ENCODE results near the gene AP3B2. TPM values are rescaled to one million over a fixed set of nuclear protein-coding genes. Genes with fewer than 3 reads are reported as not detected.

AP3B2 gene
- total and polyA plus RNA-seq, 2 of the 4 experiments (the other 2 are of a cell fraction) = 0.14 TPM; not detected in 1

GRCh38 chr15:82715003-82715402 lies 5.3 kb upstream of the AP3B2 start:
- no peak overlapping the region for H3K18ac ChIP-seq (ENCODE audit: low read depth, low read length)
- peaks cover 7% of the 10 kb centered on the region; the same call in 1 of the 2 replicates for H3K27me3 ChIP-seq (ENCODE audit: control insufficient read depth, insufficient read depth, low read length)
- BruUV-seq (replicated peaks) = no TSS peak
- no peaks in the 10 kb centered on the region for H3K79me1 ChIP-seq (ENCODE audit: low read depth in 1 of 2, low read length in 2 of 2)
- no peak overlapping the region for H3K56ac ChIP-seq (ENCODE audit: extremely low read depth, insufficient read depth, low read length)
- H2AK9ac ChIP-seq (replicated peaks; ENCODE audit: low read depth, low read length, poor library complexity) = no peak overlapping the region
- H4K20me1 ChIP-seq (ENCODE audit: insufficient read depth, low read length) = no peaks in the 10 kb centered on the region
- ChIA-PET CTCF (interaction anchor here (0.5 kb wide), 1 partner anchor 11 kb away, joined by 7 read pairs; no protein-coding TSS in a partner anchor), POLR2A (ENCODE audit: unreplicated experiment) (no interaction called here)
- no peaks in the 10 kb centered on the region for H3K9me3 ChIP-seq (ENCODE audit: control insufficient read depth, insufficient read depth, low read length)
- no peak overlapping the region for H3K4ac ChIP-seq (ENCODE audit: low read depth, low read length)
- H2BK5ac ChIP-seq (ENCODE audit: low read depth, low read length, poor library complexity, severe bottlenecking) = no peak overlapping the region
- in situ Hi-C loops (cut with MboI; ENCODE audit: low sequenced_read_pairs) (no loop called here), dilution Hi-C loops (cut with HindIII; ENCODE audit: low sequenced_read_pairs, unreplicated experiment) (no loop called here), intact Hi-C loops (cut with micrococcal nuclease) (no loop called here)
- DNase-seq (no peak), ATAC-seq (ENCODE audit: low read depth) (no peak)
- H4K5ac ChIP-seq (ENCODE audit: low read depth, low read length) = no peak overlapping the region
- no peak overlapping the region for H3K27ac ChIP-seq (ENCODE audit: insufficient read depth, low read length)
- H3K36me3 ChIP-seq (ENCODE audit: control insufficient read depth, insufficient read depth, low read length) = no peaks in the 10 kb centered on the region
- no peak overlapping the region for H2BK15ac ChIP-seq (ENCODE audit: low read depth, low read length)
- H4K91ac ChIP-seq (ENCODE audit: insufficient read depth, low read depth, low read length) = no peak overlapping the region
- no peak overlapping the region for H4K8ac ChIP-seq (ENCODE audit: low read depth in 2 of 2, low read length in 2 of 2)
- no peak overlapping the region for H3K4me3 ChIP-seq (ENCODE audit: insufficient read depth, low read depth, low read length)
- TF ChIP-seq RAD21 (IDR thresholded peaks at IDR 0.05; ENCODE audit: low read length) (no peak), RFX5 (IDR thresholded peaks at IDR 0.05; ENCODE audit: low read depth, low read length) (no peak), FOS (IDR thresholded peaks at IDR 0.05; ENCODE audit: low read depth, low read length) (no peak), MAFK (IDR thresholded peaks at IDR 0.05; ENCODE audit: low read depth, low read length) (no peak)
- H3K9me1 ChIP-seq (ENCODE audit: insufficient read depth, low read length) = no peaks in the 10 kb centered on the region
- H2AFZ ChIP-seq (replicated peaks; ENCODE audit: low read length, poor library complexity) = no peak overlapping the region
- no peak overlapping the region for H3K14ac ChIP-seq (replicated peaks; ENCODE audit: low read depth, low read length)
- H3K9ac ChIP-seq (ENCODE audit: low read depth, low read length) = no peak overlapping the region
- no peak overlapping the region for H2BK20ac ChIP-seq (ENCODE audit: low read depth, low read length)
- no peak overlapping the region for H3K23ac ChIP-seq (ENCODE audit: low read depth, low read length)
- H3K4me2 ChIP-seq (ENCODE audit: low read depth, low read length) = no peak overlapping the region
- H2AK5ac ChIP-seq (ENCODE audit: low read depth, low read length) = no peak overlapping the region
- no peak overlapping the region for H2BK120ac ChIP-seq (ENCODE audit: low read depth, low read length)
- peaks cover 1% of the 10 kb centered on the region; the same call in 1 of the 2 replicates for H3K4me1 ChIP-seq (ENCODE audit: control insufficient read depth, insufficient read depth, low read length)
- 60% methylated on average over 1 of the region's 4 CpGs; no CpG with 5 or more reads in 1 of the 2 experiments for WGBS, 2 experiments (ENCODE audit: extremely low coverage in 2 of 2, insufficient read length in 1 of 2)

Data from IMR-90 (cell line).